ENCODE measurements around the gene HYOU1. TPM values are rescaled to one million over a fixed set of nuclear protein-coding genes. Genes with fewer than 3 reads are reported as not detected.

HYOU1 gene
- total RNA-seq, 2 donors from 2014 or later, result 277 to 315 TPM

- Mint-ChIP-seq H3K4me1 (peaks cover 51% of the 10 kb centered on the region), H3K4me3 (peak overlapping the region; percentile 70), H3K9me3 (no peaks in the 10 kb centered on the region), H3K27ac (peak overlapping the region; percentile 87), H3K36me3 (ENCODE audit: low read depth) (peaks cover 40% of the 10 kb centered on the region), H3K27me3 (ENCODE audit: insufficient read depth) (no peaks in the 10 kb centered on the region)
- no peak for TF ChIP-seq CTCF (conservative IDR thresholded peaks at IDR 0.05)
- no peak overlapping the region for H3K27ac ChIP-seq (ENCODE audit: low read depth, low read length)
- H3K9ac ChIP-seq (ENCODE audit: extremely low read depth, low read length, poor library complexity, severe bottlenecking), result no peak overlapping the region
- H3K4me1 ChIP-seq (ENCODE audit: control insufficient read depth, insufficient read depth, low read length), result peaks cover 22% of the 10 kb centered on the region
- H3K27me3 ChIP-seq (ENCODE audit: control insufficient read depth, insufficient read depth, low read length, poor library complexity, severe bottlenecking), result no peaks in the 10 kb centered on the region
- WGBS, 2 experiments (ENCODE audit: insufficient coverage in 1 of 2, insufficient read length in 1 of 2), result 91 to 100% methylated on average over 1 of the region's 1 CpG
- H3K4me3 ChIP-seq (ENCODE audit: low read length), result peak overlapping the region; percentile 93
- no peaks in the 10 kb centered on the region for H3K9me3 ChIP-seq (ENCODE audit: control insufficient read depth, low read length)
- H3K36me3 ChIP-seq (ENCODE audit: control insufficient read depth, insufficient read depth, low read length), result peaks cover 36% of the 10 kb centered on the region
- peak; percentile 44 for DNase-seq
Observed at GRCh38 chr11:119029069-119029339, 28.0 kb downstream of the HYOU1 start.

DNA sequence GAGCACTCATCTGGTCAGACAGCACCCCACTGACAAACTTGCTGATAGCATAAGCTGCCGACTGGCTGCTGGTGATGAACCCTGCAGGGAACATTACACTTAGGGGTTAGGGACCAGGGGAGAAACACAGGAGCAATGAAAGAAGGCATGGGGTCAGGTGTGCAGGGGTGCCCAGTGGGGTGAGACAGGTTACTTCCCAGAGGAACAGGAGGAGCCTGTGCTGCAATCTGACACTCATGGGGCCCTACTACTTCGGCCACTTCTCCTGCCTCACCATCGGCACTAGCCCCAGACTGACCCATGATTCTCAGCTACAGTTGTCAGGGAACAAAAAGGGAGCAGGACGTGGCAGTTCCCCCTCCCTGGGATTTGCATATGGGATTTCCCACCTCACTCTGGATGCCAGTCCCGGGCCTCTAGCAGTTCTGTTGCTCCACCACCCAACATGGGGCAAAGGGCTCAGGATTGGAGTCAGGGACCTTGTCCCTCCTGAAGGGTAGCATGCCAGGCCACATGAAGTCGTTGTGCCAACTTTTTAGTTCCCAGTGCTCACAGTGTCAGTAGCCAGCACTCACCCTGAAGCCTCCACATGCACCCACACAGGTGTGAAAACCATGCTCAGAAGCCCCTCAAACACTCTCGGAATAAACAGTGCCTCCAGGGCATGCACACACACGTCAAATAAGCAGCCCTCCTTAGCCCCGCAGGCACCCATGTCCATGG, 28.5 kb downstream of the HYOU1 start:
- H3K9ac ChIP-seq (ENCODE audit: extremely low read depth, low read length, poor library complexity, severe bottlenecking), result no peak overlapping the region
- no peak for TF ChIP-seq CTCF (conservative IDR thresholded peaks at IDR 0.05)
- Mint-ChIP-seq H3K27me3 (ENCODE audit: insufficient read depth) (no peaks in the 10 kb centered on the region), H3K4me3 (peak overlapping the region; percentile 70), H3K9me3 (no peaks in the 10 kb centered on the region), H3K36me3 (ENCODE audit: low read depth) (peaks cover 45% of the 10 kb centered on the region), H3K27ac (peak overlapping the region; percentile 87), H3K4me1 (peaks cover 56% of the 10 kb centered on the region)
- WGBS, 2 experiments (ENCODE audit: insufficient coverage in 1 of 2, insufficient read length in 1 of 2), result 76 to 84% methylated on average over 8 to 9 of the region's 9 CpGs
- H3K27ac ChIP-seq (ENCODE audit: low read depth, low read length), result no peak overlapping the region
- peak; percentile 66 for DNase-seq
- H3K4me1 ChIP-seq (ENCODE audit: control insufficient read depth, insufficient read depth, low read length), result peaks cover 27% of the 10 kb centered on the region
- peak overlapping the region; percentile 93 for H3K4me3 ChIP-seq (ENCODE audit: low read length)
- no peaks in the 10 kb centered on the region for H3K27me3 ChIP-seq (ENCODE audit: control insufficient read depth, insufficient read depth, low read length, poor library complexity, severe bottlenecking)
- H3K36me3 ChIP-seq (ENCODE audit: control insufficient read depth, insufficient read depth, low read length), result peaks cover 39% of the 10 kb centered on the region
- H3K9me3 ChIP-seq (ENCODE audit: control insufficient read depth, low read length), result no peaks in the 10 kb centered on the region

- H3K9ac ChIP-seq (ENCODE audit: extremely low read depth, low read length, poor library complexity, severe bottlenecking), result no peak overlapping the region
- TF ChIP-seq CTCF (conservative IDR thresholded peaks at IDR 0.05), result no peak
- Mint-ChIP-seq H3K36me3 (ENCODE audit: low read depth) (peaks cover 50% of the 10 kb centered on the region), H3K9me3 (no peaks in the 10 kb centered on the region), H3K4me3 (peak overlapping the region; percentile 70), H3K27me3 (ENCODE audit: insufficient read depth) (no peaks in the 10 kb centered on the region), H3K4me1 (peaks cover 61% of the 10 kb centered on the region), H3K27ac (peak overlapping the region; percentile 87)
- no peak for DNase-seq
- 87 to 100% methylated on average over 4 to 9 of the region's 9 CpGs for WGBS, 2 experiments (ENCODE audit: insufficient coverage in 1 of 2, insufficient read length in 1 of 2)
- no peaks in the 10 kb centered on the region for H3K27me3 ChIP-seq (ENCODE audit: control insufficient read depth, insufficient read depth, low read length, poor library complexity, severe bottlenecking)
- peak overlapping the region; percentile 34 for H3K4me3 ChIP-seq (ENCODE audit: low read length)
- H3K4me1 ChIP-seq (ENCODE audit: control insufficient read depth, insufficient read depth, low read length), result peaks cover 27% of the 10 kb centered on the region
- H3K9me3 ChIP-seq (ENCODE audit: control insufficient read depth, low read length), result no peaks in the 10 kb centered on the region
- no peak overlapping the region for H3K27ac ChIP-seq (ENCODE audit: low read depth, low read length)
- peaks cover 45% of the 10 kb centered on the region for H3K36me3 ChIP-seq (ENCODE audit: control insufficient read depth, insufficient read depth, low read length)
Observed at GRCh38 chr11:119027561-119028345, 29.3 kb downstream of the HYOU1 start.
